WTC11 (cell line): ENCODE results near the gene ARHGEF25.

Experiments used
- CTCF ChIP-seq: fragments of 200-600 bp; IDR thresholded peaks from 2 replicates; pipeline ENCODE4 v1.8.0; 2022; ENCODE audit warnings: antibody characterized with exemption
- PRDM15 ChIP-seq: sonication (generic); formaldehyde crosslinking; IDR thresholded peaks from 2 replicates; pipeline ENCODE4 v1.8.0; 2022; ENCODE audit warnings: missing genetic modification reagents
- TF ChIP-seq, protein P1 (sequence below): fragments of 250-450 bp; sonication (Bioruptor Pico); IDR thresholded peaks from 2 replicates; pipeline ENCODE4 v1.9.0; 2021; ENCODE audit warnings: mild to moderate bottlenecking, borderline replicate concordance

DNA sequence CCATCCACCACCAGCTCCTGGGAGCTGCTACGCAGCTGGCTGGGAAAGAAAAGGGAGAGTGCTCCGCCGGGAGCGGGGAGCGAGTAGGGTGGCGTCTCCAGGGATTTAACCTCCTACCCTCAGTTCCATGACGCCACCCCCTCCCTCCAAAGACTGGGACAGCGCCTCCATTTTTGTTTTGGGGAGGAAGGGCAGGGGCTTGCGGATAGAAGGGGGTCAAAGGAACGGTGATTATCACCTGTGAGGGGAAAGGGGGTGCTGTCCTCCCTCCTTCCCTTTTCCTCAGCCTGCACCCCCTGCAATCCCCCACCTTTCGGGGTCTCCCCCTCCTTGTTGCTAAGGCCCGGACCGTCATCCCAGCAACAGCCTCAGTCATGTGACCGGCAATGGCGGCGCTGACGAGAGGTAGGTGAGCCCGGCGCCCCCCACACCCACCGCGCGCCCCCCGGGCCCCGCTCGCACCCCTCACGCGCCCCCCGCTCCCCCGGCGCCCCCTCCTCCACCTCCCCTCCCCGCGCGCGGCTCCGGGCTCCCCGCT lies 6.7 kb upstream of the ARHGEF25 start, which contains the start of gene DTX3:
- TF ChIP-seq PRDM15: no peak
- TF ChIP-seq CTCF: no peak
- TF ChIP-seq, protein P1, sequence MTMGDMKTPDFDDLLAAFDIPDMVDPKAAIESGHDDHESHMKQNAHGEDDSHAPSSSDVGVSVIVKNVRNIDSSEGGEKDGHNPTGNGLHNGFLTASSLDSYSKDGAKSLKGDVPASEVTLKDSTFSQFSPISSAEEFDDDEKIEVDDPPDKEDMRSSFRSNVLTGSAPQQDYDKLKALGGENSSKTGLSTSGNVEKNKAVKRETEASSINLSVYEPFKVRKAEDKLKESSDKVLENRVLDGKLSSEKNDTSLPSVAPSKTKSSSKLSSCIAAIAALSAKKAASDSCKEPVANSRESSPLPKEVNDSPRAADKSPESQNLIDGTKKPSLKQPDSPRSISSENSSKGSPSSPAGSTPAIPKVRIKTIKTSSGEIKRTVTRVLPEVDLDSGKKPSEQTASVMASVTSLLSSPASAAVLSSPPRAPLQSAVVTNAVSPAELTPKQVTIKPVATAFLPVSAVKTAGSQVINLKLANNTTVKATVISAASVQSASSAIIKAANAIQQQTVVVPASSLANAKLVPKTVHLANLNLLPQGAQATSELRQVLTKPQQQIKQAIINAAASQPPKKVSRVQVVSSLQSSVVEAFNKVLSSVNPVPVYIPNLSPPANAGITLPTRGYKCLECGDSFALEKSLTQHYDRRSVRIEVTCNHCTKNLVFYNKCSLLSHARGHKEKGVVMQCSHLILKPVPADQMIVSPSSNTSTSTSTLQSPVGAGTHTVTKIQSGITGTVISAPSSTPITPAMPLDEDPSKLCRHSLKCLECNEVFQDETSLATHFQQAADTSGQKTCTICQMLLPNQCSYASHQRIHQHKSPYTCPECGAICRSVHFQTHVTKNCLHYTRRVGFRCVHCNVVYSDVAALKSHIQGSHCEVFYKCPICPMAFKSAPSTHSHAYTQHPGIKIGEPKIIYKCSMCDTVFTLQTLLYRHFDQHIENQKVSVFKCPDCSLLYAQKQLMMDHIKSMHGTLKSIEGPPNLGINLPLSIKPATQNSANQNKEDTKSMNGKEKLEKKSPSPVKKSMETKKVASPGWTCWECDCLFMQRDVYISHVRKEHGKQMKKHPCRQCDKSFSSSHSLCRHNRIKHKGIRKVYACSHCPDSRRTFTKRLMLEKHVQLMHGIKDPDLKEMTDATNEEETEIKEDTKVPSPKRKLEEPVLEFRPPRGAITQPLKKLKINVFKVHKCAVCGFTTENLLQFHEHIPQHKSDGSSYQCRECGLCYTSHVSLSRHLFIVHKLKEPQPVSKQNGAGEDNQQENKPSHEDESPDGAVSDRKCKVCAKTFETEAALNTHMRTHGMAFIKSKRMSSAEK (CRISPR knock-in tag): no peak
